GM12878 (cell line): ENCODE results near the gene COBLL1.

Source experiments
- CTCF ChIP-seq, 3 experiments: IDR thresholded peaks in 2 of 3; conservative IDR thresholded peaks in 1 of 3; 2 replicates each; pipeline ENCODE4 v1.5.1; 2011; ENCODE audit warnings: low read depth in 3 of 3, low read length in 3 of 3, mild to moderate bottlenecking in 3 of 3, control low read depth in 2 of 3, moderate library complexity in 2 of 3, inconsistent platforms in 1 of 3, mixed read lengths in 1 of 3; ENCODE audit not compliant: control insufficient read depth in 2 of 3, insufficient read depth in 1 of 3; ENCODE audit errors: extremely low read depth in 1 of 3
- HCFC1 ChIP-seq: fragments of 150-350 bp; IDR thresholded peaks from 2 replicates; pipeline ENCODE4 v1.6.1; 2014; ENCODE audit warnings: low read length
- JUNB ChIP-seq: IDR thresholded peaks from 2 replicates; pipeline ENCODE4 v1.6.1; 2016; ENCODE audit warnings: antibody characterized with exemption, mild to moderate bottlenecking
- REST ChIP-seq: IDR thresholded peaks from 2 replicates; pipeline ENCODE4 v1.6.1; 2012; ENCODE audit warnings: mild to moderate bottlenecking, low read depth, low read length
- SUZ12 ChIP-seq: fragments of 200-600 bp; sonication (generic); IDR thresholded peaks from one replicate; pipeline ENCODE4 v1.6.1; 2018; ENCODE audit warnings: antibody characterized with exemption, mild to moderate bottlenecking; ENCODE audit not compliant: unreplicated experiment

DNA sequence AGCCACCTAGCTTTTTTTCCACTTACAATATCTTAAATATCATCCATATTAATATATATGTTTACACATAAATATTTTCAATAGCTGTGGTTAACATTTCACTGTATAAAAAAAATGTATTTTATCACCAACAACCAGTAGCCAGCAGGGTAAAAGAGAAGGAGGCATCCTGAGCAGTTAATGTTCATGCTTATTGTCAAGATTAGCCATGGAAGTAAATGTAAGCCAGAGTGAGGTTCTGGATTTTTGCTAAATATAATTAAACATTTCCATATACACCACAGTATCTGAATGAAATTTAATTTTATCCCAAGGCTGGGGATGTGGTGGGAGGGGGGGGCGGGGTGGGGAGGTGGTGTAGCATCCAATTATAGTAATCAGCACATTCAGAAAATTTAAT is 140.1 kb downstream of the COBLL1 start:
- TF ChIP-seq SUZ12 (no peak), CTCF (IDR thresholded peaks at IDR 0.05 in 2 of 3, conservative IDR thresholded peaks at IDR 0.05 in 1 of 3; ENCODE audit: control insufficient read depth in 2 of 3, extremely low read depth in 1 of 3, insufficient read depth in 1 of 3, low read depth in 3 of 3, low read length in 3 of 3) (no peak), HCFC1 (no peak), REST (no peak), JUNB (no peak)
